ENCODE data around the gene MICAL3.

- TF ChIP-seq CTCF (IDR thresholded peaks at IDR 0.05) (no peak), POLR2A (IDR thresholded peaks at IDR 0.05) (no peak)
Measured at GRCh38 chr22:17853073-17853472, 171.3 kb downstream of the MICAL3 start.

Data from testis (tissue), 2 donors.